Heart left ventricle (tissue), 13 donors: Measurements from ENCODE around the gene PALLD.

Experiments
- POLR2A ChIP-seq, 2 donors: fragments of 450-650 bp; IDR thresholded peaks; one replicate each; pipeline ENCODE4 v1.6.1; 2017; ENCODE audit warnings: antibody characterized with exemption in 2 of 2, mild to moderate bottlenecking in 2 of 2, moderate library complexity in 2 of 2
- TF ChIP-seq, protein P1 (sequence below), 12 donors: fragments of 200-600 bp; sonication (generic) in 4 of 12; IDR thresholded peaks; one replicate each; pipeline versions ENCODE4 v1.5.0 to v1.8.0; 2018 to 2022; ENCODE audit warnings: antibody characterized with exemption in 12 of 12, mild to moderate bottlenecking in 5 of 12
- donor health status: ischemic (EF 13 %, LVEDD 7.1; RV severe dilation, severe dysfunction).
- donor health status: DM: no; HTN: yes; CAD: no.
- donor health status: DM: no; HTN: no; CAD: no.
- donor health status: ischemic (EF 25% LVEDD 6.9; RV normal size, moderate dysfunction).
- donor health status: ischemic (EF 25% LVEDD 5.7; RV mildly dilated, moderate dysfunction).
- donor health status: ischemic (EF 35%, LVEDD 5.7; RV mildly dilated, moderate dysfunction).
- donor health status: nonischemic (EF 11% LVEDD 7.7; RV severe dilation, severe dysfunction).
- donor health status: DM: yes; HTN: yes; CAD: no.
- donor health status: PGD.
- donor health status: ischemic (EF 29% LVEDD 5.4; RV normal size, mild dysfunction).
- donor health status: nonischemic (EF 23%, LVEDD 6.1; RV moderate dilation, normal function).

DNA sequence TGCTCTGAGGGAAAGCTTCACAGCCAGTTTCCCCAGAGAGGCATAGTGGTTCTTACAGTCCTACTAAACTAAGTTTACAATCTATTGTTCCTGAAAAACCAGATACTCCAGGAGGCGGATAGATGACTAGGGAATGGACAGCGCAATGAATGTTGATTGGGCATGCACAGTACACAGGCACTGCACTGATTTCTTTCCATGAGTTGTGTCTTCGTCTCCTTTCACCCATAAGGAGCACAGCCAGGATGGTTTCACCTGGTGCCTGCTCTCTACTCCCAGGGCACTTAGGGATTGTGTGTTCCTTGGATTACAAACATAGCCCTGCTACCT is 144.9 kb downstream of the PALLD start:
- TF ChIP-seq, protein P1, sequence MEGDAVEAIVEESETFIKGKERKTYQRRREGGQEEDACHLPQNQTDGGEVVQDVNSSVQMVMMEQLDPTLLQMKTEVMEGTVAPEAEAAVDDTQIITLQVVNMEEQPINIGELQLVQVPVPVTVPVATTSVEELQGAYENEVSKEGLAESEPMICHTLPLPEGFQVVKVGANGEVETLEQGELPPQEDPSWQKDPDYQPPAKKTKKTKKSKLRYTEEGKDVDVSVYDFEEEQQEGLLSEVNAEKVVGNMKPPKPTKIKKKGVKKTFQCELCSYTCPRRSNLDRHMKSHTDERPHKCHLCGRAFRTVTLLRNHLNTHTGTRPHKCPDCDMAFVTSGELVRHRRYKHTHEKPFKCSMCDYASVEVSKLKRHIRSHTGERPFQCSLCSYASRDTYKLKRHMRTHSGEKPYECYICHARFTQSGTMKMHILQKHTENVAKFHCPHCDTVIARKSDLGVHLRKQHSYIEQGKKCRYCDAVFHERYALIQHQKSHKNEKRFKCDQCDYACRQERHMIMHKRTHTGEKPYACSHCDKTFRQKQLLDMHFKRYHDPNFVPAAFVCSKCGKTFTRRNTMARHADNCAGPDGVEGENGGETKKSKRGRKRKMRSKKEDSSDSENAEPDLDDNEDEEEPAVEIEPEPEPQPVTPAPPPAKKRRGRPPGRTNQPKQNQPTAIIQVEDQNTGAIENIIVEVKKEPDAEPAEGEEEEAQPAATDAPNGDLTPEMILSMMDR (IDR thresholded peaks at IDR 0.05), result no peak
- TF ChIP-seq POLR2A (IDR thresholded peaks at IDR 0.05), result no peak
